GM18867 (cell line): ENCODE results near the gene CNTRL.
"Not testable (repeated sequence)": the region's sequence is repeated elsewhere in the genome, so short reads cannot be mapped to it uniquely, and the experiment has no call there.

ENCODE experiments used
- ATAC-seq: cut with Tn5 transposase; IDR thresholded peaks from one replicate; pipeline ENCODE4 v1.9.1; 2021; ENCODE audit warnings: mild to moderate bottlenecking, moderate library complexity; ENCODE audit not compliant: unreplicated experiment

Gene CNTRL

DNA sequence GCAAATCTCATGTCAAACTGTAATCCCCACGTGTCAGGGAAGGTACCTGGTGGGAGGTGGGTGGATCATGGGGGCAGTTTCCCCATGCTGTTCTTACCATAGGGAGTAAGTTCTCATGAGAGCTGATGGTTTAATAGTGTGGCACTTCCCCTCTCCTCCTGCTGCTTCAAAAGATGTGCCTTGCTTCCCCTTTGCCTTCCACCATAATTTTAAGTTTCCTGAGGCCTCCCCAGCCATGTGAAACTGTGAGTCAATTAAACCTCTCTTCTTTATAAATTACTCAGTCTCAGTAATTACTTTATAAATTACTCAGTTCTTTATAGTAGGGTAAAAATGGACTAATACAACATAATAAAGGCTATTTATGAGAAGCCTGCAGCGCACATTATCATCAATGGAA, 7.1 kb upstream of the CNTRL start:
- no peak for ATAC-seq

DNA sequence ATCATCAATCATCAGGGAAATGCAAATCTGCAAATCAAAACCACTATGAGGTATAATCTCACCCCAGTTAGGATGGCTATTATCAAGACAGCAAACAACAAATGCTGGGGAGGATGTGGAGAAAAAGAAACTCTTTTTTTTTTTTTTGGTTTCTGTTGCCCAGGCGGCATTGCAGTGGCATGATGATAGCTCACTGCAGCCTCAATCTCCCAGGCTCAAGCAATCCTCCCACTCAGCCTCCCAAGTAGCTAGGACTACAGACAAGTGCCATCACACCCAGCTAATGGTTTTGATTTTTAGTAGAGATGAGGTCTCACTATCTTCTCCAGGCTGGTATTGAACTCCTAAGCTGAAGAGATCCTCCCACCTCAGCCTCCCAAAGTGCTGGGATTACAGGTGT, 5.4 kb upstream of the CNTRL start:
- ATAC-seq, result no peak

DNA sequence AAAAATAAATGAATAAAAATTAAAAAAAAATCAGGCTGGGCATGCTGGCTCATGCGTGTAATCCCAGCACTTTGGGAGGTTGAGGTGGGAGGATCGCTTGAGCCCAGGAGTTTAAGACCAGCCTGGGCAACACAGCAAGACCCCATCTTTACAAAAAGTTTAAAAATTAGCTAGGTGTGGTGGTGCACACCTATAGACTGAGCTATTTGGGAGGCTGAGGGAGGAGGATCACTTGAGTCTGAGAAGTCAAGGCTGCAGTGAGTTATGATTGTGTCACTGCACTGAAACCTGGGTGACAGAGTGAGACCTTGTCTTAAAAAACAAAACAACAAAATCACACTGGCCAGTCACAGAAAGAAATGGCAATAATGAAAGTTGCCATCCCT, 3.4 kb upstream of the CNTRL start:
- peak; percentile 20 for ATAC-seq

DNA sequence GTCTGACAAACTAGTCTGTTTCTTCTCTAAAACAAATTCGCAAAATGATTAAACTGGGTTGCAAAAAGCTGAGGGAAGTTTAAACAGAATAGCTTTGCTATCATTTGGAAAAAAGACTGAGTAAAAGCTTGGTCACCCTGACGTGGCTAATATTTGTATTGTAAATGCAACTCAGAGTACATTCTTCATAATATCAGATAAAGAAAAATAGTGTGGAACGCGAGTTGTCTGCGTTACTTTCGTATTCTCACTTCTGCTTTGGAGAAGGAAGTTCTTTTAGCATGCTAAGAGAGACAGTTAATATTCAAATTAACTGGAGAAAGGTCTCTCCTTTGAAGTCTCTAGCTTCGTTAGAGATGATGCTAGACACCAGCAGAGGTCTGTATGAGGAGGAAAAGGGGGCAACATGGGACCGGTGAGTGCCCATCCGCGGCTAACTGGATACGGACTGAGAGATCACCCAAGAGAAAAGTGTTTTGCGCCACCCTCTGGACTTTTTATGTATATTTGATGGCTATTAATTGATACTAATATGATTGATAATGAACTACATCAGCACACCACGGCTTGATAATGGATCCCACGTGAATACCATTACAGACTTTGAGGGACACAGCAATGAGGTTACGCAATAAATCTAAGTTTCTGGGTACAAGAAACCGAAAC, 2.9 kb upstream of the CNTRL start:
- ATAC-seq, result peak; percentile 48

DNA sequence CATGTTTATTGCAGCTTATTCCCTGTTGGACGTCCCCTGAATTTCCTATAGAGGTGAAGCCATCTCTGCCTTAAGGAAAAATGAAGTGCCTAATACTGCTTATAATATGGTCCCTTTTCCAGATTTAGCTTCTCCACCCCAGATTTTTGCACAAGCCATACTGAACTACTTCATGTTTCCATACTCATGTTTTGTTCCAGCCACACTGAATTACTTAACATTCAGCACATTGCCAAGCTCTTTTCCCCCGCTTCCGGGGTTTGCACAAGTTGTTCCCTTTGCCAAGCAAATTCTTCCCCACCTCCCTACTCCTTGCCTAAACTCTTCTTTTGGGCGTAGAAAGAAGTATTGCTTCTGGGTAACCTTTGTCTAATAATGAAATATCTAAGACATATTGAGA, 1.7 kb upstream of the CNTRL start:
- no peak for ATAC-seq

DNA sequence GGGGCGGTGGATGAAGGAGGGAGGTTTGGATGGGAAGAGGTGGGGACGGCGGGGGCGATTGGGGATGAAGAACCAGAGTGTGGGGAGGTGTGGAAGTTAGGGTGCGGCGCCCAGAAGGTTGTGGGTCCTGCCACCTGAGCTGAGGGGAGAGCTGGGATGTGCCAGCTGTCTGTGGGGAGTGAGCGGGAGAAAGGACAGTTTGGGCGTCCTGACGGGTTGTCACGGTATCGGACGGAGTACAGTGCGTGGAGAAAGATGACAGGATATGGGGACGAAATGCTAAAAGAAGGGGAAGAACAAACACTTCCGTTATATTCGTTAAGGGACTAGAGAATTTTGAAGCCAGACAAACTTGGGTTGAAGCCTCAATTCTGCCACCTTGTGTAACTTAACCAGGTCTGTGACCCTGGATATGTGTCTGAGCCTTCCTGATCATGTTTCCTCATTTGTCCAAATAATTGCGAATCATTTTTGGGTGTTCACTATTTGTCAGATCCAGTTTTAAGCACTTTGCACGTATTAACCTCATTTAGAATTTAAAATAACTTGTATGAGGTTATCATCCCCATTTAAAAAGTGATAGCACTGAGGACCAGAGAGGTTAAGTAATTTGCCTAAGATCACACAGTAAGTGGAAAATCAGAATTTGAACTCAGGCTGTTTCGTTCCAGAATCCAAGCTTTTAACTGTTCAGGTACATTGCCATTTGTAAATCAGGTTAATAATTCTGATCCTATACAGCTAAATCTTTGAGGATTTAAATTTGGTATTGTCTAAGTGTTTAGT, 689 bp downstream of the CNTRL start:
- ATAC-seq, result peak; percentile 6

DNA sequence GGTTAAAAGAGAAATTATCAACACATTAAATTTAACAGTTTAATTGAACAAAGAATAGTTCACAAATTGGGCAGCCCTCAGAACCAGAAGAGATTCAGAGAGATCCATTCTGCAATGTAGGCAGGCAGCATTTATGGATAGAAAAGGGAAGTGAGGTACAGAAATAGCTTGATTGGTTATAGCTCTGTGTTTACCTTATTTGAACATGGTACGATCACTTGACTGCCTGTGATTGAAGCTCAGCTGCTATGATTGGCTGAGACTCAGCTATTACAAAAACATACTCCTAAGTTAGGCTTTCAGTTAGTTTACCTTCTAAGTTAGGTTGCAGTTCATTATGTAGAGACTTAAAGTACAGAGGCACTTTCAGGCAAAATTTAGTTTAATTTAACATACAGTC, 7.3 kb downstream of the CNTRL start:
- no peak for ATAC-seq

DNA sequence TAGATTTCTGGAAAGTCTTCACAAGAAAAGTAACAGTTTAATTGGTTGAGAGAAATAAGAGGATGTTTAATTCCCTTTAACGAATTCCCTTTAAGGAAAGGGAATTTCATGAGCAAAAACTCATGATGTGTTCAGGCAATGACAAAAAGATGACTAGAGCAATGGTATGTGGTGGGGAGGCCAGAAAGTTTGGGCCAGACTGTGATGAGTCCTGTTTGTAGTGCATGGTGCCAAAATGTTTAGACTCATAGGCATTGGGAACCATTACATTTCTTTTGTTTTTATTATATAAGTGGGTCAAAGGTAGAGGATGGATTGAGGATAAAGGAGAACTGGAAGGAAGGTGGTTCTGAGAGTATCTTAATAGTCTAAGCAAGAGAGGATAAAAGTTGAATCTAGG, 10.9 kb downstream of the CNTRL start:
- no peak for ATAC-seq

DNA sequence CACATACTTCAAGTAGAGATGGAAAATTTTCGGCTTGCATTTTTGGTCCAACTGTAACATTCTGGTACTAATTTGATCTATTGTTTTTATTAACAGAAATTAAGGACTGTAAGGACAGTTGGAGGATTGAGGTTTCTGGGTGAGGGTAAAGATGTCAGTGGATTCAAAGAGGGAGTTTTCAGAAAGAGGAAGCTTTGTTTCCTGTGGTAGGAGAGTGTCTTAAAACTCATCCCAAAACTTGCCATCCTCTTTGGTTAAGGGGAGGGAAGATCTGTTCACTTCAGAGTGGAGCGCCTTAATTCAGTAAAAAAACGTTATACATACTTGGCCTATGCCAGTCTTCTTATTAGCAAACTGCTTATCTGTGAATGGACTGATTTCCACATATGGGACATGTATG, 13.8 kb downstream of the CNTRL start:
- ATAC-seq, result no peak

DNA sequence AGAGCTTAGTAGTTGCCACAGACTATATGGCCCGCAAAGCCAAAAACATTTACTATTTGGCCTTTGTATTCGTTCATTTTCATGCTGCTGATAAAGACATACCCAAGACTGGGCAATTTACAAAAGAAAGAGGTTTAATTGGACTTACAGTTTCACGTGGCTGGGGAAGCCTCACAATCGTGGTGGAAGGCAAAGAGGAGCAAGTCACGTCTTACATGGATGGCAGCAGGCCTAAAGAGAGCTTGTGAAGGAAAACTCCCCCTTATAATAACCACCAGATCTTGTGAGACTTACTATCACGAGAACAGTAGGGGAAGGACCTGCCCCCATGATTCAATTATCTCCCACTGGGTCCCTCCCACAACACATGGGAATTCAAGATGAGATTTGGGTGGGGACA, 16.0 kb downstream of the CNTRL start:
- not testable (repeated sequence) for ATAC-seq

DNA sequence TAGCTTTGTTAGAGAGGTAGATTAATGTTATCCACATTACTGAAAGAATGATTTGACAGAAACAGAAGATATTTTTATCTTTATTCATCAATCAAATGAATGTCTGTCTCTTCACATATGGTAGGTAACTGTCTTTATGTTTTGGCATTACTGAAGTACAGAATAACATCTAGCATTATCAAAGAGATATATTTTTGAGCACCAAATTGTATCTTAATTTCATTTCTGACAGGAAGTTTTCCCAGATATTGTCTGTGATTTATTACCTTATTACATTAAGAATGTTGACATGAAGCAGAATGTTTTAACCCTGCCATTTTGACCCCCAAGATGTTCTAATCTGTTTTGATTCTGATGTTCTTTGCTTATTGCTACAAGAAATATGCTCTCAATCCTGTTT, 20.3 kb downstream of the CNTRL start:
- ATAC-seq, result no peak

DNA sequence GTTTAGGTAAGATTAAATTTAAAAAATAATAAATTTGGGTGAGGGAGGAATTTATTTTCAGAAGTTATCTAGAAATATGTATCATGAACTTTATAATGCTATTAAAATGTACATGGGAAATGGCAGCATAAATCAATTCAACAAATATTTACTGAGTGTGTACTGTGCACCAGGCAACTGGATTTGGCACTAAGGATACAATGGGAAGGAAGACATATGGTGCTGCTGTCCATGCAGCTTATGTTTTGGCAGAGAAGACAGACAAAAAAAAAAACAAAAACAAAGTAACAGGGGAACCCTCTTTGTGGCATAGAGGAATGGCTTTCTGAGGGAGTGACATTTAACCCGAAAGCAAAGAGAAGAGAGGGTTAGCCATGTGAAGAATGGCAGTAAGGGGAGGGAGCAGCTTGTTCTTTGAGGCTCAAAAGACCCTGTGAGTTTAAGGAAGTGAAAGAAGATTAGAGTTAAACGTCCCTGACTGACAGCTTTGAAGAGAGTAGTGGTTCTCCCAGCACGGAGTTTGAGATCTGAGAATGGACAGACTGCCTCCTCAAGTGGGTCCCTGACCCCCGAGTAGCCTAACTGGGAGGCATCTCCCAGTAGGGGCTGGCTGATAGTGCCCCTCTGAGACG, 23.9 kb downstream of the CNTRL start:
- ATAC-seq, result no peak

DNA sequence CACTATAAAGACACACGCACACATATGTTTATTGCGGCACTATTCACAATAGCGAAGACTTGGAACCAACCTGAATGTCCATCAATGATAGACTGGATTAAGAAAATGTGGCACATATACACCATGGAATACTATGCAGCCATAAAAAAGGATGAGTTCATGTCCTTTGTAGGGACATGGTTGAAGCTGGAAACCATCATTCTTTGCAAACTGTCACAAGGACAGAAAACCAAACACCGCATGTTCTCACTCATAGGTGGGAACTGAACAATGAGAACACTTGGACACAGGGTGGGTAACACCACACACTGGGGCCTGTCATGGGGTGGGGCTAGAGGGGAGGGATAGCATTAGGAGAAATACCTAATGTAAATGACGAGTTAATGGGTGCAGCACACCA, 29.3 kb downstream of the CNTRL start:
- ATAC-seq, result not testable (repeated sequence)

DNA sequence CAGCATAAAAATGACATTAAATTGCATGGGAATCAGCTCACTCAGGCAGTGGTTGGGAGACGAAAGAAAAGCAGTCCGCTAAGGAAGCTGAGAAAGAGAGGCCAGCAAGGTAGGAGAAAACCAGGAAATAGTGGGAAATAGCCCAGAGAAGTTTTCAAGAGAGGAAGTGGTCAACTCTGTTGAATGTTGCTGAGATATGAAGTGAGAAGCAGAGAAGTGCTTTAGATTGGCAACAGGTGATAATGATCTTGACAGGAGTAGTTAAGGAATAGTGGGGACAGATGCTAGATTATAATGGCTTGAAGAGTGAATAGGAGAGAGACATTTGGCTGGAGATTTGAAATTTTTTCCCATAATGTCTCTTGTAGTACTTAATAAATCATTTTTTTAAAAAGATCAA, 30.8 kb downstream of the CNTRL start:
- ATAC-seq, result no peak

DNA sequence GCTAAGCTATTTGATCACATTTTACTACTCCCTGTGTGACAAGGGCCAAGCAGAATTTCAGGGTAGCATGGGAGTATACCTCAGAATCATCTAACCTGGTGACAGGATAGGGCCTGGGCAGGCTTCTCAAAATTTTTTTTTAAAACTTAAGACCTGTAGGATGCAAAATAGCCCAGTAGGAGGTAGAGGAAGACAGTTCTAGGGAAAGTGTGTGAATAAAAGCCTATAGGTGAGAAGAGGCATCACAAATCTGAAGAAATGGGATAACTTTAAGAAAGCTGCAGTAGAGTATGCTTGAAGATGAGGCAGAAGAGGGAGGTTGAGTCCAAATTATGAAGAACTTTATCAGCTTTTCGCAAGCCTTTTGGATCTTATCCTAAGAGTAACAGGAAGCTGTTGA, 32.3 kb downstream of the CNTRL start:
- no peak for ATAC-seq

DNA sequence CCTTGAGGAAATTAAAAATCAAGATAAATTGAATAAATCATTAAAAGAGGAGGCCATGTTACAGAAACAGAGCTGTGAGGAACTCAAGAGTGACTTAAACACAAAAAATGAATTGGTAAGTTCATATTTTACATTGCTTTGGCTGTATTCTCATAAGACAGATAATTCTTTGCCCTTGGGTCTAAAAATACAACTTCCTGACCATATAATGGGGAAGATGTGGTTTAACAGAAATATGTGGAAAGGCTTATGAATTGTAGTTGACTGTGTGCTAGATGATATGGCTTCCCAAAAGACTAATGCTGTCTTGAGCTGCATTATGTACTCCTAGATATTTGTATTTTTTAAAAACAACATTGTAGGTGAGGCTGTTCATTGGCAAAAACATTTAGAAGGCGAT, 33.1 kb downstream of the CNTRL start:
- ATAC-seq, result no peak

DNA sequence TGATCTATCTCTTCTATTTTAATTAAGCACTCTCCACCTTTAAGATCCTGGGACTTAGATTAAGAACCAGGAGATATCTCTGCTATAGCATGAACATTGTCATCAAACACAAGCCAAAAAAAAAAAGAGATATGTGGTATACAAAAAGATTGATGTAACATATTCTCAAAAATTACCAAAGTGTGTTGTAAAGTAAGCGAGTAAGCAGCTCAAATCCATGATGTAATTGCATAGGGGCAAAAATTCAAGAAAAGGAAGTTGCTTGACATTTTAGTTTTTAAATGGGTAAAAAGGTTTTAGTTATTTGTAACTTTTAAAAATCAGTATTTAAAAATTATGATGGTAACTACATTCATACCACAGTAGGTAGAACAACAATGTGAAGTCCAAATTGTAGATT, 40.7 kb downstream of the CNTRL start:
- no peak for ATAC-seq

DNA sequence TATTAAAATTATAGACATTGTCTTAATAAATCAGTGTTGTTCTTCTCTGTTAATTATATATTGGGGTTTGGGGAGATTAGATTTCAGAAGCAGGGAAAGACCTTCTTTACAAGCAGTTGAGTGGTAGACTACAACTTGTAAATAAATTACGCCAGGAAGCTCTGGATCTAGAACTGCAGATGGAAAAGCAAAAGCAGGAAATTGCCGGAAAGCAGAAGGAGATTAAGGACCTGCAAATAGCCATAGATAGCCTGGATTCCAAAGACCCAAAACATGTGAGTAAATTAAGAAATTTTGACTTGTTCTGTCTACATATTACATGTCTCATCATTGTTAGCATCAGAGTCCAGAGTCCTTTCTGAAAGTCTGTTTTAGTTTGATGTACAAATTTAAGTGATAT, 43.5 kb downstream of the CNTRL start:
- ATAC-seq, result no peak

DNA sequence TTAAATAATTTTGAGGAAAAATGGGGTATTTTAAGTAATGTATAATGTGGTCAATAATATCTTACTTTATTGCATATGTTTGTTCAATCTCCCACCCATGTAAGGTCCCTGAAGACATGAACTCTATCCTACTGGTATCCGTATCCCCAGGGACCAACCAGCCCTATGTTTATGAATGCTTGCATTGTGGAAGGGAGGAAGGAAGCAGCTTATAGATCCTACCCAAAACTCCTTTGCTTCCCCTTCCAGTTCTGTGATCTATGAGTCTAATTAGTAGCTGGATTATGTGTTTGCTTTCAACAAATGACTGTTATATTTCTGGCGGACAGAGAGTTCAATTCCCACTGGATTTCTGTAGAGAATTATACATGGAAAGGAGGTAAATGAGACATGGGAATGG, 45.6 kb downstream of the CNTRL start:
- ATAC-seq, result no peak

DNA sequence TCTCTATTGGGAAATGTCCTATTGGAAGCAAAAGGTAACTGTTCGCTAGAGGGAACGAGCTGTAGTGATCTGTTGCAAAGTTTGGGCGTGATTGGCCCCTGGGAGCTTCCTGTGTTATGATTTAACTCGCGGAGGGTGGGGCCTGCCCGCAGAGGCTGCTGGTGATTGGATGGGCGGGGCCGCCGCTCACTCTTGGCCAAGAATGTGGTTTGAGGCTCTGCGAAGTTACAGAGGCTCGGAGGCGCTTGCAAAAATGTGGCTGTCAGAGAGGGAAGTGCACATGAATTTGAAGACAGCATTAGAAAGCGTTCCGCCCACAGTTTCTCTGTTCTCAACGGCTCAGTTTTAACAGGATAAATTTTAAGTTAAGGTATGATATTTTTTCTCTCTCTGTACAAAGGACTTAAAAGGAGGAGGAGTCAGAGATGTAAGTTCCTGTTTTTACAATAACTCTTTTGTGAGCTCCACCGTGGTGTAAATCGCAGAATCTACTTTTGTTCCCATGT, 46.9 kb downstream of the CNTRL start:
- peak; percentile 99 for ATAC-seq

DNA sequence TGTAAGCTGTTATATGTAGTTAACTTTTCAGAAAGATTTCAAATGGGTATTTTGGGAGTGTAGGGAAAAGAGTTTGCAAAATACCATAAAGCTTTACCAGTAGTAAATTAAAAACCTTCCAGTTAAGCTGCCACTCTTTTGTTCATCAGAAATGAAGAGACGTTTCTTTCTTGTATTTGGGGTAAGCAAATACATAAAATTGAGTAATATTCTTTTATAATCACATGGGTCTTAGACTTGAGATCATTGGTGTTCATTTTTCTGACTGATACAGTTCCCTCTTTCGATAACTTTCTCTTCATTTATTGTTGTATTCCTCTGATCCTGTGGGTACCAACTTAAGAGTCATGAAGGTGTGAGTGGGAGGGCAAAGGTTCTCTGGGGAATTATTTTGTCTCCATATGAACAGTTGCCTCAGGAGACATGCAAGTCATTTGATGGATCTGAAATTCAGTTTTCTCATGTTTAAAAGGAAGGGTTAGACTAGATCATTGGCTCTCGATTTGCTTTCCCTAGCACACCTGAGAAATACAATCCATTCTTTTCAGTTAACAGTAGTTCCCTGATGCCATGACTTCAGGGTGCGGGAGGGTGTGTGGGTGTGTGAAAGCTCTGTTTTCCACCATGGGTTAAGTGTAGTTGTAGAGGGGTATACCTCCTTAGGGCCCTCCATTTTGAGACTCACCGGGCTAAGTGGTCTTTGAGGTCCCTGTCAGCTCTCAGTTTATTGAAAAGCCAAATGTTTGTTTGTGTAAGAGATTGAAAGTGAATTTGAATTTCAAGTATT, 47.7 kb downstream of the CNTRL start:
- no peak for ATAC-seq
